Activated CD4-positive, alpha-beta T cell treated with anti-CD3 and anti-CD28 coated beads, Interleukin-2, Interleukin-6, amounts not matched to agents 100 ng/mL and 50 ng/mL, durations not matched to agents 16 hours and 8 hours (primary cell): Measurements from ENCODE around the gene TNFRSF4.
"Not testable (repeated sequence)": the region's sequence is repeated elsewhere in the genome, so short reads cannot be mapped to it uniquely, and the experiment has no call there.

Experiments used
- DNase-seq: peaks from one replicate; pipeline ENCODE4 v3.0.0-alpha.2; 2020

The TNFRSF4 gene

DNA sequence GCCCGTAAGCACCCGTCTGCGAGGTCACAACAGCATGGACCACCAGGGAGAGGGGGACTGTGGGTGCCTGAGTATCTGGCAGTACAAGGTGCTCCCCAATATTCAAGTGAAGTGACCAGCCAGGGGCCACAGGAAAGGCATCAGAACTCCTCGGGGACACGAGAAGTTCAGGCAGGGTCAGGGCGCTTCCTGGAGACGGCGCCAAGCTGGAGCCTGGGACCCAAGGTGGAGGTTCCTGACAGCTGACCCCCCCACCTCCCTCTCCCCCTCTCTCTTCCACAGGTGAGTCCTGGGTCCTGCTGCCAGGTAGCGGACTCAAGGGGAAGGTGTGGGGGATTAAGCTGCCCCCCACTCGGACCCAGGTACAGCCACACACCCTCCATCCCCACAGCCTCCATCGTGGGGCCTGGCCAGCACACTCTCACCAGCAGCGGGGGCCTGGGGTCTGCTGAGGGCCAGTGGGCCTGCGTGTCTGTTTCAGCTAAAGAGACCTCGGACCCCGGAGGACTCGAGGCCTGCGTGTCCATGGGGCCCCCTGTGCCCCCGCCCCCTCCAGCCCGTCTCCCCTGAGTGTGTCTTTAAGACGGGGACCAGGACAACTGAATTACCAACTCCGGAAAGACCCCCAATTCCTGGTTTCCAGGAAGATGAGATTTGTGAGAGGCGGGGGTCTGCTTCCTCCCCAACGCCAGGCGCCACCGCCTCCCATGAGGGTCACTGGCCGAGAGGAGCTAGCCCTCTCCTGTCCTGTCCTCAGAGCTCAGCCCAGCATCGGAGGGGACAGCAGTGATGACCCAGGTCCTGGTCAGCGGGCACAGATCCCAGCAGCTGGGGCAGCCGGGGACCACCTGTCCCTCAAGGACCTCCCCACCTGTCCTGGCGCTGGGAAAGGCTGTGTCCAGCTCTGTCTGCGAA, 13.7 kb downstream of the TNFRSF4 start:
- no peak for DNase-seq

- DNase-seq = no peak
Measured at GRCh38 chr1:1199141-1199960, 14.6 kb downstream of the TNFRSF4 start.

DNA sequence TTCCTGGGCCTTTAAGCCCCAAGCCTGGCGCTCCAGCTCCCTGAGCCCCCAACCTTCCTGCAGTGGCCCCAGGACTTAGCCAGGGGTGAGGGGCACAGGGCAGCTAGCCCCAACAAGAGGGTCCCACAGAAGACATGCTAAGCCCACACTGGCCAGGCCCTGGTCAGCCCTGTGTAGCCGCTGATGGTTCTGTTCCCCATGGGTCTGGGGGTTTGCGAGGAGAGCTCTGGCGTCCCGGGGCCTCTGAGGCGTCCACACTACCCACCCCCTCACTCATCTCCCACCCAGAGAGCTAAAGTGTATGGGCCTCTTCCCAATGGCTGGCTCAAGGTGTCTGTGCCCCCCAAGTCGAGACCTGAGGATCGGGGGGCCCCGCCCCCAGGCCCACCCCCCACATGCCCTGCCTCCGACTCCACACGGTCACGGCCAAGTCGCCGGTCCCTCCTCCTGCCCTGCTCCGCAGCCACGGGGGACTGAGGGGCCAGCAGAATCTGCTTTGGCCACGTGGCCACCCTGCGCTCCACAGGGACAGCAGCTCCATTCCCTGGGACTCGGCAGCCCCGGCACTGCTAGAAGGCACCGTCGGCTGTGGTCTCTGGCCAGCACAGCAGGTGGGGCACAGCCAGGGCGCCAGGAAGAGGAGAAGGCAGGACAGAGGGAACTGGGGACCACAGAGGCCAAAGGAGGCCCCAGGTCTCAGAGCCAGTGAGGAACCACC, 15.4 kb downstream of the TNFRSF4 start:
- no peak for DNase-seq

- no peak for DNase-seq
Measured at GRCh38 chr1:1197551-1198422, 16.2 kb downstream of the TNFRSF4 start.

DNA sequence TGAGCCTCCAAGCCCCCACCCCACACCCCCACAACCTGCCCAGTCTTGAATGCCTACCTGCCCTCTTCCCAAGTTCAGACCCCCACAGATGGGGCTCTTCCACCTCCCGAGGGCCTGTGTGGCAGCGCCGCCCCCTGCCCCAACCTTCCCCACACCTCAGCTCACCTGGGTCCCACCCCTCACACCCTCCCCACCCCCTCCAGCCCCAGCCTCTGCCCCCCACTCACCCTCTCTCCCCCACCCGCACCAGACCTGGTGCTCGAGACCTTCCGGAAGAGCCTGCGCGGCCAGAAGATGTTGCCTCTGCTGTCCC, 16.8 kb downstream of the TNFRSF4 start:
- no peak for DNase-seq

GRCh38 chr1:1196431-1197187, 17.3 kb downstream of the TNFRSF4 start:
- DNase-seq = no peak

- DNase-seq = not testable (repeated sequence)
Measured at GRCh38 chr1:1195726-1196125, 18.2 kb downstream of the TNFRSF4 start.

DNA sequence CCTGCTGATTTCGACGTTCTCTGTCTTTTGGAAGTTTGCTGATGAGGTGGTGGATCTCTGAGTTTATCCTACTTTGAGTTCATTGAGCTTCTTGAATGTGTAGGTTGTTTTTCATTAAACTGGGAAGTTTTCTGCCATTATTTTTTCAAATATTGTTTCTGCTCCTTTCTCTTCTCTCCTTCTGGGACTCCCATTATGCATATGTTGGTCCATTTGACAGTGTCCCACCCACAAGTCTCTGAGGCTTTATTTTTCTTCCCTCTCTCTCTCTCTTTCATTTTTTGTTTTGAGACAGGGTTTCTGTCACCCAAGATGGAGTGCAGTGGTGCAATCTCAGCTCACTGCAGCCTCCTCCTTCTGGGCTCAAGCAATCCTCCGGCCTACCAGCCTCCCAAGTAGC, 19.2 kb downstream of the TNFRSF4 start:
- DNase-seq = no peak

GRCh38 chr1:1191734-1192133, 22.2 kb downstream of the TNFRSF4 start:
- DNase-seq = no peak

DNA sequence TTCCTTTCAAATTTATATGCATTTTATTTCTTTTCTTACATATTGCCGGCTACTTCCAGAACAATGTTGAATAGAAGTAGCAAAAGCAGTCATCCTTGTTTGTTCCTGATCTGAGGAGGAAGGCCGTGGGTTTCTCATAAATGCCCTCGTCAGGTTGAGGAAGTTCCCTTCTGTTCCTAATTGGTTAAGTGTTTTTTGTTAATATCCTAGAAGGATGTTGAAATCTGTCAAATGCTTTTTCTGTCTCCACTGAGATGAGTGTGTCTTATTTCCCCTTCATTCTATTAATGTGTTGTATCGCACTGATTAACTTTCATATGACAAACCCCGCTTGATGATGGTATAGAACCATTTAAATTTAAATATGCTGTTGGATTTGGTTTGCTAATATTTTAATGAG, 24.8 kb downstream of the TNFRSF4 start:
- DNase-seq = no peak

DNA sequence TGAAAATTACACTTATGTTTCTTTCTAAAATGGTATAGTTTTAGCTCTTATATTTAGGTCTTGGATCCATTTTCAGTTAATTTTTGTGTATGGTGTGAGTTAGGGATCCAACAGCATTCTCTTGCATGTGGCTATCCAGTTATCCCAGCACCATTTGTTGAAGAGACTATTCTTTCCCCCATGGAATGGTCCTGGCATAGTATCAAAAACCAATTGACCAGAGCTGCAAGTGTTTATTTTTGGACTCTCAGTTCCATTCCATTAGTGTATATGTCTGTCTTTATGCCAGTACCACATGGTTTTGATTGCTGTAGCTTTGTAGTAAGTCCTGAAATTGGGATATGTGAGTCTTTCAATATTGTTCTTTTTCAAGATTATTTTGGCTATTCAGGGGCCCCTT, 26.0 kb downstream of the TNFRSF4 start:
- no peak for DNase-seq

DNA sequence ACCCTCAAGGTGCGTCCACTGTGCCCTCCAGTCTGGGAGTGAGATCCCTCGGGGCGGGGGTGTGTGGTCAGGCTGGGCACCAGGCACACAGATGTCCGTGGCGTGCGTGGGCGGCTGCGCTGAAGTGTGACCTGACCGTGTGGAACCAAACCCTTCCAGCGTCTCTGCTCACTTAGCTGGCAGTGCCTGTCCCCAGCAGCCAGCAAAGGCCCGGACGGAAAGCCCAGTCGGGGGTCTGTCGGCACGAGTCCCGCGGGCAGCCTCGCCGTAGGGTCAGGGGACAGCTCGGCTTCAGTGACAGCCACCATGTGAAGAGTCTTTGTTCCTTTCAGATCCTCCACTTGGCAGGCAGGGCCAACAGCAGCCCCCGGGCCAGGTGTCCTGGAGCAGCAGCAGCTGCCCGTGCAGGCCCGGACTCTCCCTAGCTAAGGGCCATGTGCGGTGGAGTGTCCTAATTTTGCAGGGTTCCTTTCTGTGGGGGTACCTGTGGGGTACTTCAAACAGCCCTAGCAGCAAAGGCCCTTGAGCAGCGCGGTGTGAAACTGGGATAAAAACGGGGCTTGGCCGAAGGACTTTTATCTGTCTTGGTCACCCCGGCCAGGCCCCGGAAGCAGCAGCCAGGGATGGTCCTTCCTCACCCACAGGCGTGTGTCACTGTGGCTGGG, 28.7 kb downstream of the TNFRSF4 start:
- DNase-seq = no peak

DNA sequence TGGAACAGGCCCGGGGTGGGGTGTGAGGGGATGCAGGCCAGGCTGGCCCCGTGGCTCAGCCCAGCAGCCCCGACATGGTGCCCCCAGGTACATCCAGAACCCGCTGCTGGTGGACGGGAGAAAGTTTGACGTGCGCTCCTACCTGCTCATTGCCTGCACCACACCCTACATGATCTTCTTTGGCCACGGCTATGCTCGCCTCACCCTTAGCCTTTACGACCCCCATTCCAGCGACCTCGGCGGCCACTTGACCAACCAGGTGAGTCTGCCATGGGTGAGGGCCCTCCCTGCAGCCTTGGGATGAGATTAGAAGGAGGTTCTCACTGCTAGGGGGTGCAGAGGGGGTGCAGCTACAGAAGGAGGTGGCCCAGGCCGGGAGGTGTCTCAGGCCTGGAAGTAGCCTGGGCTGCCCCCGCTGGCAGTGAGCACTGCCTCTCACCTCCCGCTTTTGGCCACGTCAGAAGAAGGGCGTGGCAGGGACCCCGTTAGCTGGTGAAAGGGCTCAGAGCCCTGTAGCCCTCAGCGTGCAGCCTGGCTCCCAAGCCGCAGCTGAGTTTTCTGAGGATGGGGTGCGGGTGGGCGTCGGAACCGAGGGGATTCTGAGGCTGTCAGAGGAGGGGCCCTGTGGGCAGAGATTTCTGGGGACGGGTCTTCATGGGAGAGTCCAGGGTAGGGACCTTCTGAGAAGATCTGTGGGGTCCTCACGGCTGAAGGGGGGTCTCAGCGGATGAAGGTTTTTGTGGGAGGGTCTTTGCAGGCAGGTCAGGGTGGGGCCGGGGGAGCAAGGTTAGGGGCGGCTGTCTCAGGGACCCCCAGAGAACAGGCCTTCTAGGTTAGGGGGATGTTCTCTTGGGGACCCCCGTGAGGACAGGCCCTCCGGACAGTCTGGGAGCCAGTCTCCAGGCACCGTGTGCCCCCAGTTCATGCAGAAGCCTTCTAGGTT, 29.8 kb downstream of the TNFRSF4 start:
- DNase-seq = no peak

DNA sequence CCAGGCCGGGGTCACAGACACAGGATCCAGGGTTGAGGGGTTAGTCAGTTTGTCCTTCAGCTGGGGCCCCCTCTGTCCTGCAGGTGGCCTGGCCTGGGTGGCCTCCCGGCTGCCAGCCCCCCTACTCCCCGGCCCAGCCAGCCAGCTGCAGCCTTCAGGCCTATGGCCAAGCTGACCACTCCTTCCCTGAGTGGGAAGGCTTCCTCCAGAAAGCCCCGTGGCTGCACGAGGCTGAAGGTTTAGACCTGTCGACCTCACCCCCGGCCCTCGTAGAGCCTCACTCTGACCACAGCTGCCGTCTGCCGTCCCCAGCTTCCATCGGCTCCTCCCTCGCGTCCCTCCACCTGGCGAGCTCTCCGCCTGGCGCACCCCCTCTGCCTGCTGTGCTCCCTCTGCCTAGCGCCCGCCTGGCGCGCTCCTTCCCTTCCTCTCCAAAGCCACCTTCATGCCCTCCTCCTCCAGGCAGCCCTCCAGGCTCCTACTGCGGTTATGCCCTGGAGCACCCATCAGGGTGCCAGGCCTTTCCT, 30.7 kb downstream of the TNFRSF4 start:
- DNase-seq = no peak

- no peak for DNase-seq
Measured at GRCh38 chr1:1182491-1183220, 31.3 kb downstream of the TNFRSF4 start.

DNA sequence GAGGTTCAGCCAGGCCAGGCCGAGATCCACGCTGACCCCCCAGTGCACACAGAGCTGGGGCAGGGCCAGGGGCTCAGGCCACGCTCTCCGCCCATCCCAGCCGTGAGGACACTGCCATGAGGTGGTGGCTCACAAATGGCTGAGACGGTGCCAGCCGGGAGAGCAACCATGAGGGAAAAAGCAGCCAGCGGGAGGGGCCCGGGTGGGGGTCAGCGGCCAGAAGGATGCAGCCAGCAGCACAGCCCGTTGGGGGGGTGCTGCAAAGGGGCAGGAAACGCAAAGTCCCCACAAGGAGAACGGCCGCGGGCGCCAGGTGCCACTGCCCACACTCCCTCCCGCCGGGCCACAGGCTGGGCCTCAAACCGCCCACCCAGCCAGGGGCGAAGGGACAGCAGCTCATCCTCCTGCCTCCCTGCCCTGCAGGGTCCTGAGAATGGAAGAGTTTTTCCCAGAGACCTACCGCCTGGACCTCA, 32.0 kb downstream of the TNFRSF4 start:
- no peak for DNase-seq

DNA sequence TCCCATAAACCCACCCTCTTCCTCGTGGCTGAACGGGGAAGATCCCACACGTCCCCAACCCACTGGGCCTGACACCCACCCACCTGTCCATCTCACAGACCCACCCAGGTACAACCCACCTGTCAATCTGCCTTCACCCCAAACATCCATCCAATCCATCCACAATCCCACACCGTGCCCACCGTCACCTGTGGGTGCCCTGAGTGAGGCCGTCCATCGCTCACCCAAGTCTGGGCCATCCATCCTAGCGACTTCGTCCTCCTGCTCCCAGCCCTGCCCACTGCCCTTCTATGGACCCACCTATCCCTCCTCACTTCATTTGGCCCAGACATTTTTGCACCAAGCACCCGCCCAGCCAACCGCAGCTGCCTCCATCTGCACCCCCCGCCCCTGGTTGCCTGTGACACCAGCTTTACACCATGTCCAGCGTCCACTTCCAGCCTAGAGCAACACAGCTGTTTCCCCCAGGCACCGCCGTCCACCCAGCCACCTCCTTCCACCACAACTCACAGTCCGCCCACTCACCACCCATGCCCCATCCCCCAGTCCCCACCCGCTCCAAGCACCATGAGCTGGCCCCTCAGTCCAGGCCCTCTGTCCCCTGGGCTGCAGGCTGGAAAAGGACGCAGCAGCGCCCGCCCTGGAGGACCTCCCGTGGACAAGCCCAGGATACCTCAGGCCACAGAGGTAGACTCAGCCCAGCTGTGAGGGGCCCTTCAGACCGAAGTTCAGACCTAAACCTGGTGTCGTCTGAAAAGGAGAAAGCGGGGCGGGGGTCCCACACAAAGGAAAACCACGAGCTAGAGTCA, 32.6 kb downstream of the TNFRSF4 start:
- no peak for DNase-seq
